ENCODE data around the gene NAP1L1.

The NAP1L1 gene

GRCh38 chr12:76025601-76026575, 58.6 kb downstream of the NAP1L1 start:
- TF ChIP-seq CTCF (IDR thresholded peaks at IDR 0.05) = no peak
- no peak for TF ChIP-seq ZFX (IDR thresholded peaks at IDR 0.05; ENCODE audit: borderline replicate concordance)
- H3K27ac ChIP-seq = no peak overlapping the region

- no peak overlapping the region for H3K27ac ChIP-seq
- TF ChIP-seq ZFX (IDR thresholded peaks at IDR 0.05; ENCODE audit: borderline replicate concordance) (no peak), CTCF (IDR thresholded peaks at IDR 0.05) (no peak)
Observed at GRCh38 chr12:76024942-76025600, 59.4 kb downstream of the NAP1L1 start.

- no peak overlapping the region for H3K27ac ChIP-seq
- TF ChIP-seq CTCF (IDR thresholded peaks at IDR 0.05) = no peak
- no peak for TF ChIP-seq ZFX (IDR thresholded peaks at IDR 0.05; ENCODE audit: borderline replicate concordance)
Observed at GRCh38 chr12:76024102-76024781, 60.2 kb downstream of the NAP1L1 start.

GRCh38 chr12:76023069-76023690, 61.3 kb downstream of the NAP1L1 start:
- no peak overlapping the region for H3K27ac ChIP-seq
- TF ChIP-seq ZFX (IDR thresholded peaks at IDR 0.05; ENCODE audit: borderline replicate concordance) (no peak), CTCF (IDR thresholded peaks at IDR 0.05) (no peak)

- H3K27ac ChIP-seq = no peak overlapping the region
- TF ChIP-seq CTCF (IDR thresholded peaks at IDR 0.05) (no peak), ZFX (IDR thresholded peaks at IDR 0.05; ENCODE audit: borderline replicate concordance) (no peak)
Observed at GRCh38 chr12:76022506-76022905, 62.0 kb downstream of the NAP1L1 start.

GRCh38 chr12:76020731-76021672, 63.5 kb downstream of the NAP1L1 start:
- TF ChIP-seq ZFX (IDR thresholded peaks at IDR 0.05; ENCODE audit: borderline replicate concordance) = no peak
- no peak for TF ChIP-seq CTCF (IDR thresholded peaks at IDR 0.05)
- no peak overlapping the region for H3K27ac ChIP-seq

Measured in 22Rv1 (cell line).